Measurements from ENCODE around the gene HDAC4.

The HDAC4 gene

GRCh38 chr2:239354791-239355136 lies 46.1 kb downstream of the HDAC4 start:
- DNase-seq, result no peak
- no peak overlapping the region for H3K4me3 Mint-ChIP-seq
- CTCF ChIA-PET, result no interaction called here
- no peak overlapping the region for H3K27ac Mint-ChIP-seq
- no peaks in the 10 kb centered on the region for H3K4me1 Mint-ChIP-seq
- H3K9me3 Mint-ChIP-seq, result peaks cover 22% of the 10 kb centered on the region
- no peaks in the 10 kb centered on the region for H3K27me3 Mint-ChIP-seq
- H3K36me3 Mint-ChIP-seq, result peaks cover 47% of the 10 kb centered on the region

- Mint-ChIP-seq H3K36me3 (peaks cover 50% of the 10 kb centered on the region), H3K27me3 (no peaks in the 10 kb centered on the region), H3K27ac (no peak overlapping the region), H3K4me3 (no peak overlapping the region), H3K9me3 (peaks cover 22% of the 10 kb centered on the region), H3K4me1 (no peaks in the 10 kb centered on the region)
- CTCF ChIA-PET, result no interaction called here
- DNase-seq, result no peak
Measured at GRCh38 chr2:239354132-239354790, 46.6 kb downstream of the HDAC4 start.

- no peak overlapping the region for H3K4me3 Mint-ChIP-seq
- H3K27ac Mint-ChIP-seq, result no peak overlapping the region
- no peaks in the 10 kb centered on the region for H3K27me3 Mint-ChIP-seq
- H3K36me3 Mint-ChIP-seq, result peaks cover 51% of the 10 kb centered on the region
- H3K4me1 Mint-ChIP-seq, result no peaks in the 10 kb centered on the region
- peaks cover 22% of the 10 kb centered on the region for H3K9me3 Mint-ChIP-seq
- DNase-seq, result no peak
- CTCF ChIA-PET, result no interaction called here
Measured at GRCh38 chr2:239353692-239354091, 47.1 kb downstream of the HDAC4 start.

GRCh38 chr2:239351687-239352086 lies 49.1 kb downstream of the HDAC4 start:
- H3K4me1 Mint-ChIP-seq, result no peaks in the 10 kb centered on the region
- H3K27me3 Mint-ChIP-seq, result no peaks in the 10 kb centered on the region
- no peak overlapping the region for H3K4me3 Mint-ChIP-seq
- CTCF ChIA-PET, result no interaction called here
- peaks cover 20% of the 10 kb centered on the region for H3K9me3 Mint-ChIP-seq
- no peak for DNase-seq
- H3K27ac Mint-ChIP-seq, result no peak overlapping the region
- H3K36me3 Mint-ChIP-seq, result peaks cover 41% of the 10 kb centered on the region

GRCh38 chr2:239349453-239350135 lies 51.2 kb downstream of the HDAC4 start:
- no peaks in the 10 kb centered on the region for H3K4me1 Mint-ChIP-seq
- H3K4me3 Mint-ChIP-seq, result no peak overlapping the region
- CTCF ChIA-PET, result no interaction called here
- DNase-seq, result no peak
- no peaks in the 10 kb centered on the region for H3K27me3 Mint-ChIP-seq
- H3K36me3 Mint-ChIP-seq, result peaks cover 29% of the 10 kb centered on the region
- H3K9me3 Mint-ChIP-seq, result peaks cover 6% of the 10 kb centered on the region
- H3K27ac Mint-ChIP-seq, result no peak overlapping the region

- Mint-ChIP-seq H3K27me3 (no peaks in the 10 kb centered on the region), H3K9me3 (peaks cover under 1% of the 10 kb centered on the region), H3K27ac (no peak overlapping the region), H3K36me3 (peaks cover 27% of the 10 kb centered on the region), H3K4me1 (no peaks in the 10 kb centered on the region), H3K4me3 (no peak overlapping the region)
- CTCF ChIA-PET, result no interaction called here
- no peak for DNase-seq
Measured at GRCh38 chr2:239348563-239349452, 52.0 kb downstream of the HDAC4 start.

GRCh38 chr2:239346676-239347075 lies 54.1 kb downstream of the HDAC4 start:
- H3K4me1 Mint-ChIP-seq, result no peaks in the 10 kb centered on the region
- H3K4me3 Mint-ChIP-seq, result no peak overlapping the region
- H3K36me3 Mint-ChIP-seq, result peaks cover 17% of the 10 kb centered on the region
- no peaks in the 10 kb centered on the region for H3K9me3 Mint-ChIP-seq
- DNase-seq, result no peak
- H3K27ac Mint-ChIP-seq, result no peak overlapping the region
- CTCF ChIA-PET, result no interaction called here
- H3K27me3 Mint-ChIP-seq, result no peaks in the 10 kb centered on the region

- CTCF ChIA-PET, result no interaction called here
- DNase-seq, result no peak
- no peaks in the 10 kb centered on the region for H3K9me3 Mint-ChIP-seq
- no peak overlapping the region for H3K4me3 Mint-ChIP-seq
- H3K36me3 Mint-ChIP-seq, result peaks cover 16% of the 10 kb centered on the region
- no peak overlapping the region for H3K27ac Mint-ChIP-seq
- H3K4me1 Mint-ChIP-seq, result peaks cover 9% of the 10 kb centered on the region
- no peaks in the 10 kb centered on the region for H3K27me3 Mint-ChIP-seq
Measured at GRCh38 chr2:239345251-239345650, 55.6 kb downstream of the HDAC4 start.

GRCh38 chr2:239344857-239345216 lies 56.0 kb downstream of the HDAC4 start:
- CTCF ChIA-PET, result interaction anchor here (0.9 kb wide), 1 partner anchor 13 kb away, joined by 4 read pairs; no protein-coding TSS in a partner anchor
- Mint-ChIP-seq H3K27me3 (no peaks in the 10 kb centered on the region), H3K27ac (no peak overlapping the region), H3K9me3 (no peaks in the 10 kb centered on the region), H3K4me1 (peaks cover 13% of the 10 kb centered on the region), H3K4me3 (no peak overlapping the region), H3K36me3 (peaks cover 16% of the 10 kb centered on the region)
- no peak for DNase-seq

GRCh38 chr2:239343946-239344856 lies 56.6 kb downstream of the HDAC4 start:
- H3K27ac Mint-ChIP-seq, result no peak overlapping the region
- no peaks in the 10 kb centered on the region for H3K9me3 Mint-ChIP-seq
- peaks cover 20% of the 10 kb centered on the region for H3K4me1 Mint-ChIP-seq
- peaks cover 4% of the 10 kb centered on the region for H3K27me3 Mint-ChIP-seq
- CTCF ChIA-PET, result interaction anchor here (0.8 to 0.9 kb wide), 2 partner anchors 13 to 806 kb away, joined by 4 read pairs; no protein-coding TSS in a partner anchor
- no peak for DNase-seq
- peaks cover 16% of the 10 kb centered on the region for H3K36me3 Mint-ChIP-seq
- no peak overlapping the region for H3K4me3 Mint-ChIP-seq

GRCh38 chr2:239343460-239343859 lies 57.4 kb downstream of the HDAC4 start:
- H3K27me3 Mint-ChIP-seq, result peaks cover 6% of the 10 kb centered on the region
- CTCF ChIA-PET, result interaction anchor here (0.8 kb wide), 1 partner anchor 806 kb away, joined by 4 read pairs; no protein-coding TSS in a partner anchor
- H3K9me3 Mint-ChIP-seq, result no peaks in the 10 kb centered on the region
- H3K4me1 Mint-ChIP-seq, result peaks cover 25% of the 10 kb centered on the region
- H3K27ac Mint-ChIP-seq, result no peak overlapping the region
- no peak for DNase-seq
- H3K36me3 Mint-ChIP-seq, result peaks cover 14% of the 10 kb centered on the region
- H3K4me3 Mint-ChIP-seq, result no peak overlapping the region

- Mint-ChIP-seq H3K27ac (no peak overlapping the region), H3K27me3 (peaks cover 10% of the 10 kb centered on the region), H3K9me3 (no peaks in the 10 kb centered on the region), H3K36me3 (peaks cover 21% of the 10 kb centered on the region), H3K4me1 (peaks cover 25% of the 10 kb centered on the region), H3K4me3 (no peak overlapping the region)
- DNase-seq, result no peak
- CTCF ChIA-PET, result no interaction called here
Measured at GRCh38 chr2:239341840-239342239, 59.0 kb downstream of the HDAC4 start.

- Mint-ChIP-seq H3K4me1 (peaks cover 25% of the 10 kb centered on the region), H3K9me3 (no peaks in the 10 kb centered on the region), H3K4me3 (no peak overlapping the region), H3K27me3 (peaks cover 10% of the 10 kb centered on the region), H3K36me3 (peaks cover 25% of the 10 kb centered on the region), H3K27ac (no peak overlapping the region)
- DNase-seq, result no peak
- CTCF ChIA-PET, result no interaction called here
Measured at GRCh38 chr2:239341146-239341732, 59.6 kb downstream of the HDAC4 start.
